Epithelial cell of esophagus (primary cell): ENCODE results near the gene GSTCD.

Experiments used
- DNase-seq: peaks from one replicate; pipeline ENCODE4 v3.0.0; 2010; ENCODE audit warnings: low read depth
- H3K4me3 ChIP-seq: 2 replicates; pipeline ENCODE4 v1.5.1; 2011; ENCODE audit warnings: mild to moderate bottlenecking, low read length, control low read depth
- TF ChIP-seq, protein P1 (sequence below): IDR thresholded peaks from 2 replicates; pipeline ENCODE4 v1.5.1; 2011; ENCODE audit warnings: low read depth, mild to moderate bottlenecking, low read length, control low read depth, inconsistent platforms; ENCODE audit not compliant: insufficient read depth; ENCODE audit errors: missing control alignments

Gene GSTCD

GRCh38 chr4:105808030-105808749 is 99.6 kb downstream of the GSTCD start:
- H3K4me3 ChIP-seq: no peak overlapping the region

DNA sequence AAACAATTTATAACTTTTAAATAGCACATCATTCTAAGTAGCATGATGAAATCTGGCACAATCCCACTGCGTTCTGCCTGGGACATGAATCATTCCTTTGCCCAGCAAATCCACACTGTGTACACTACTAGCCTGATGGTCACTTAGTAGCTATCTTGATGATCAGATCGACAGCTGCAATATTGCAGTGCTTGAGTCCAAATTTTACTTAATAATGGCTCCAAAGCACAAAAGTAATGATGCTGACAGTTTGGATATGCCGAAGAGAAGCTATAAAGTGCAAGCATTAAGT is 100.1 kb downstream of the GSTCD start:
- no peak overlapping the region for H3K4me3 ChIP-seq
- peak; percentile 66 for DNase-seq
- TF ChIP-seq, protein P1, sequence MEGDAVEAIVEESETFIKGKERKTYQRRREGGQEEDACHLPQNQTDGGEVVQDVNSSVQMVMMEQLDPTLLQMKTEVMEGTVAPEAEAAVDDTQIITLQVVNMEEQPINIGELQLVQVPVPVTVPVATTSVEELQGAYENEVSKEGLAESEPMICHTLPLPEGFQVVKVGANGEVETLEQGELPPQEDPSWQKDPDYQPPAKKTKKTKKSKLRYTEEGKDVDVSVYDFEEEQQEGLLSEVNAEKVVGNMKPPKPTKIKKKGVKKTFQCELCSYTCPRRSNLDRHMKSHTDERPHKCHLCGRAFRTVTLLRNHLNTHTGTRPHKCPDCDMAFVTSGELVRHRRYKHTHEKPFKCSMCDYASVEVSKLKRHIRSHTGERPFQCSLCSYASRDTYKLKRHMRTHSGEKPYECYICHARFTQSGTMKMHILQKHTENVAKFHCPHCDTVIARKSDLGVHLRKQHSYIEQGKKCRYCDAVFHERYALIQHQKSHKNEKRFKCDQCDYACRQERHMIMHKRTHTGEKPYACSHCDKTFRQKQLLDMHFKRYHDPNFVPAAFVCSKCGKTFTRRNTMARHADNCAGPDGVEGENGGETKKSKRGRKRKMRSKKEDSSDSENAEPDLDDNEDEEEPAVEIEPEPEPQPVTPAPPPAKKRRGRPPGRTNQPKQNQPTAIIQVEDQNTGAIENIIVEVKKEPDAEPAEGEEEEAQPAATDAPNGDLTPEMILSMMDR: no peak

More at GRCh38 chr4:105808030-105808749, 99.6 kb downstream of the GSTCD start:
- TF ChIP-seq, protein P1: no peak
- no peak for DNase-seq

DNA sequence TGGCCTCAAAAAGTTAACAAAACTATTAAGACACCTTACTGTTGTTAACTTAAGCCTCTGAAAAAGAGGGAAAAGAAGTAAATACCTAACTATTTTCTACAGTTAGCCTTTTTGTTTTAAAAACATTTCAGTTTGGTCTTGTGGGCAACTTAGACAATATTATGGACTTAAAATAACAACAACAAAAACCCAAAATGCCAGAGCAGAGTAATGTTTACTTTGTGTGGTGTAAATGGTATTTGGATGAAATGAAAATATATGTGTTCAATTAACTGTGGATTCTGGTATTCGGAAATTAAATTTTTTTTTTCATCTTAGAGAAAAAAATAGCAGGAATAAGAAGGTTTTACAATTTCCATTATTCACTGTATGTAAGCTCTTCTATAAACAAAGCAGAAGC is 107.1 kb downstream of the GSTCD start:
- DNase-seq: no peak
- TF ChIP-seq, protein P1: no peak
- no peak overlapping the region for H3K4me3 ChIP-seq

- TF ChIP-seq, protein P1: no peak
- DNase-seq: peak; percentile 6
- H3K4me3 ChIP-seq: no peak overlapping the region
Observed at GRCh38 chr4:105822061-105822460, 113.5 kb downstream of the GSTCD start.

DNA sequence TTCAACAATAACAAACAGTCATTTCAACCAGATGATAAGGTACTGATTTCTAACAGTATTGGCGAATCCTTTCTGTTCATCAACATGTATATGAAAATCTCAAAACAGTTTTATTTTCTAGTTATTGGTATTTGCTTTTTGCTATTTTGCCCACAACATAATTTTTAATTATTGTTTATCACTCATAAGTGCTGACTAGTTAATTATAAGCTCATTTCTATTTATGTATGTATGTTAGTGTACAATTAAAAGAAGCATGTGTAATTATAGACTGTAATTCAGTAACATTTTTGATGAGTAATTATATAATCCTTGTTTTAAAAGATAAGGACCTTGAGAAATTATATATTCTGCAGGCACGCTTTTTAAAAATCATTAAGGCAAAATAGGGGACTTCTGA is 119.5 kb downstream of the GSTCD start:
- TF ChIP-seq, protein P1: no peak
- H3K4me3 ChIP-seq: no peak overlapping the region
- DNase-seq: no peak

DNA sequence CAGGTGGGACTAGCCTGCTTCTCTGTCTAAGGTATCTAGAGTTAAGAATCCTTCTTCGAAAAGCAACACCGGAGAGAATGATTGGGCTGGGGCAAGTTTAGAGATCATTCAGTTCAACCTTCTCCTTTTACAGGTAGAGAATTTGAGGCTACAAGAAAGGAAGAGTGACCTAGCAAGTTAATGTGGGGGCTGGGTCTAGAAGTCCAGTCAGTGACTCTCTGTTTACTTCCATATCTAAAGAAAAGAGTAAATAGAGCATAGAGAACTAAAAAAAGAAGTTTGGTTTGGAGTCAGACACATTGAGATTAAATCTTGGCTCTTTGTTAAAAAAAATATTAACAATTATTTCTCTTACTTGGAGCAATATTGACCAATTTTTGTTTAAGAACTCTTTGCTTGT is 122.6 kb downstream of the GSTCD start:
- TF ChIP-seq, protein P1: no peak
- H3K4me3 ChIP-seq: no peak overlapping the region

GRCh38 chr4:105835177-105835576 is 126.6 kb downstream of the GSTCD start:
- H3K4me3 ChIP-seq: no peak overlapping the region
- TF ChIP-seq, protein P1: no peak
- DNase-seq: no peak

More for the DNA sequence above, 122.6 kb downstream of the GSTCD start:
- no peak for DNase-seq
